IPS-NIHi11 (cell line): ENCODE results near the gene COL11A2.

ENCODE experiments used
- DNase-seq: peaks from one replicate; pipeline ENCODE4 v3.0.0; 2012; ENCODE audit warnings: mixed read lengths, low spot score

Gene COL11A2

DNA sequence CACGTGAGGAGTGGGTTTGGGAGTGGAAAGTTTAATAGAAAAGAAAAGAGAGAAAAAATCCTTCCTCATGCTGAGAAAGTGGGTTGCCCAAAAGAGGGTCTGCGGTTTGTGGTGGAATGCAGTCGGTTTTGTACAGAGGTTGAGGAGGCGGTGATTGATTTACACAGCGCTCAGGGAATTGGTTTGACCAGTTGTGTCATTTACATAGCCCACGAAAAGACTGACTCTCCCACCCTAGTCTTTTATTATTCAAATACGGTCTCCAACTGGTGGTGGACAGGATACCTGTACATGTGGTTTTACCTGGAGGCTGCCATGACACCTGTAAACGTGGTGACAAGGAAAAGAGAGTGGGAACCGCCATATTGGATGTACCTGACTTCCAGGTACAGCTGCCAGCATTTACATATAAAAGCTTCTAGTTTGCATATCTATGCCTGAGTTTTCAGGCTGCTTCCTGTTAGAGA, 74.4 kb downstream of the COL11A2 start:
- DNase-seq, result no peak

DNA sequence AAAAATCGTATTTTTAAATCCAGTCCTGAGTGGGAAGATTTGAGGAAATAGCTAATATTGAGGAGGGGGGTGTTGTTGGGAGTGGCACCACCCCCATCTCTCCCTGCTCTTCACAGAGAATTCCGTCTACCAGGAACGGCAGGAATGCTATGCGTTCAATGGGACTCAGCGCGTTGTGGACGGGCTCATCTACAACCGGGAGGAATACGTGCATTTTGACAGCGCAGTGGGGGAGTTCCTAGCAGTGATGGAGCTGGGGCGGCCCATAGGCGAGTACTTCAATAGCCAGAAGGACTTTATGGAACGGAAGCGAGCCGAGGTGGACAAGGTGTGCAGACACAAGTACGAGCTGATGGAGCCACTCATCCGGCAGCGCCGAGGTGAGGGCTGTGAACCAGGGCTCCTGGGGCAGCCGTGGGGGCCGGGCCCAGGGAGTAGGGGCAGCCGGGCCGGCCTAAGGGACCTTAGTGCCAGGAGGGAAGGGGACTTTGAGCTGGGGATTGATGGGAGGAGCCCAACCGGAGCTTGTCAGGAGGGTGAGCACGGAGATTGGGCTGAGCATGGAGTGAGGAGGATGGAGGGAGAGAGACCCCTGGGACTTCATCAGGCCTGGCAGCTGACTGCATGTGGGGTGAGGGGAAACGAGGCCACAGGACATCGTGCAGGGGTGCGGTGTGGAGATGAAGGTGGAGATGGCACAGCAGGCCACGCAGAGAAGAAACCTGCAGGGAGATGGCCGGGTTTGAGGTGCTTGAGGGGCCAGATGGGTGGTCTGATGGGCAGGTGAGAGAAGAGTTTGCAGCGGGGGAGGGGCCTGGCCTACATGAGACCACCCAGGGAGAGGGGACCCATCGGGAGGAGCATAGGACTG, 75.2 kb downstream of the COL11A2 start:
- DNase-seq, result peak; percentile 33

DNA sequence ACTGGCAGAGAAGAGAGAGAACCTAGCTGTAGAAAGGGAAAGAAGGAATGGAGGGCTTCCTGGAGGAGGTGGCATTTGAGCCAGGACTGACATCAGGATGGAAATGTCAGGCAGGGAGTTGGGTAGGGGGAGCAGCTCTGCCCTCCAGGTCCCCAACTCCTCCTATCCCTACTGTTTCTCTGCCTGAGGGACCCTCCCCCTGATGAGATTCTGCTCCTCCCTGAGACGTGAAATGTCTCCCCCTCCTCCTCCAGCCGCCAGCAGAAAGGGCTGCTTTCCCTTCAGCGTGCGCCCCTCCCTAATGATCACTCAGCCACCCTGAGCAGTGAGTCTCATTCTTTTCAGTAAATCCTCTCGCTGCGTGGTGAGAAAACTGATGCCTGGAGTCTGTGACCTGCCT, 75.8 kb downstream of the COL11A2 start:
- DNase-seq, result peak; percentile 54

DNA sequence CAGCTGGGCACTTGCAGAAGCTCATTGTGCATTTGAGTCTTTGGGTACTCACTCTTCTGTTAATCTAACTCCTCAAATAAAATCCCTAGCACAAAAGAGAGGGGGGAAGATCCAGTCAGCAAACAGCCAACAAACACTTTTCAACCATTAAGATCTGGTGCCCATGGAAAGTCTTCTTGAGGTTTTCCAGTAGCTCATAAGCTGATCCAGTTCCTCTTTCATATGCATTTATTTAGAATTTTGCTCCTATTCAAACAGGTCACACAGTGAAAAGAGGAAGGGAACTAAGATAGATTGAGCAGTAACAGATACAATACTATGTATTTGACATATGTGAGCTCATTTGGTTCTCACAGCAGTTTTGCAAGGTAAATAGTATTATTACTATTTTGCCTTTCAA, 77.9 kb downstream of the COL11A2 start:
- no peak for DNase-seq

DNA sequence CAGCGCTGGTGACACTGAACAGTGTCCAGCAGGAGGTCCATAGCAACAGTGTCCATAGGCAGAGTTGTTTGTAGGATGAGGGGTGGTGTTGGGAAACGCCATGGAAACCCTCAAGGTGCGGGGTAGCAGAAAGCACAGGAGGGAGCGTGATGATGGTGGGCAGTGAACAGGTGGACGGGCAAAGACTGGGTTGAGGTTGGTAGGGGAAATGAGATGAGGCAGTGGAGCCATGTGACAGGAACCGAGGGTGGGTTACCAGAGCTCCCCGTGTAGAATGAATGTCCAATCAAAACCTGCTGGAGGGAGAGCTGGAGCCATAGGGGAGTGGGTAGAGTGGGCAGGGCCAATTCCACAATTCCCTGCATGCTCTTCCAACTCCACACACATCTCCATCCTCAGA, 78.5 kb downstream of the COL11A2 start:
- DNase-seq, result no peak
